ENCODE data around the gene PPFIA1.

DNA sequence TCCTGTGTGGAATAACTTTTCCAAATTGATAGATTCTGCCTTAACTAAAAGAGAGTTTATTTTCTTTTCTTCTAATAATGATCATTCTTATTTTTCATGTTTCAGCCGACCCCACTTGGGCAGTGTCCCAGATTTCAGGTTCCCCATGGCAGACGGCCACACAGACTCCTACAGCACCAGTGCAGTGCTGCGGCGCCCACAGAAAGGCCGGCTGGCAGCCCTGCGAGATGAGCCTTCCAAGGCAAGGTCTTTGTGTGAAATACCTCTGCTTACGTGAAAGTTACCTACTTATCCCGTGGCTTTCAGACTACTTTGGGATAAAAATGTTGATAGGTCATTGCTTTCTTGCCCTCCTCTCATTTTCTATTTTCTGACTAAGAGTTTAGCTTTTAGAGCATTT is 68.6 kb downstream of the PPFIA1 start:
- TF ChIP-seq POLR2A (IDR thresholded peaks at IDR 0.05) (no peak), POLR2AphosphoS5 (IDR thresholded peaks at IDR 0.05) (no peak), EP300 (IDR thresholded peaks at IDR 0.05) (no peak)
- TF ChIP-seq, protein P1, sequence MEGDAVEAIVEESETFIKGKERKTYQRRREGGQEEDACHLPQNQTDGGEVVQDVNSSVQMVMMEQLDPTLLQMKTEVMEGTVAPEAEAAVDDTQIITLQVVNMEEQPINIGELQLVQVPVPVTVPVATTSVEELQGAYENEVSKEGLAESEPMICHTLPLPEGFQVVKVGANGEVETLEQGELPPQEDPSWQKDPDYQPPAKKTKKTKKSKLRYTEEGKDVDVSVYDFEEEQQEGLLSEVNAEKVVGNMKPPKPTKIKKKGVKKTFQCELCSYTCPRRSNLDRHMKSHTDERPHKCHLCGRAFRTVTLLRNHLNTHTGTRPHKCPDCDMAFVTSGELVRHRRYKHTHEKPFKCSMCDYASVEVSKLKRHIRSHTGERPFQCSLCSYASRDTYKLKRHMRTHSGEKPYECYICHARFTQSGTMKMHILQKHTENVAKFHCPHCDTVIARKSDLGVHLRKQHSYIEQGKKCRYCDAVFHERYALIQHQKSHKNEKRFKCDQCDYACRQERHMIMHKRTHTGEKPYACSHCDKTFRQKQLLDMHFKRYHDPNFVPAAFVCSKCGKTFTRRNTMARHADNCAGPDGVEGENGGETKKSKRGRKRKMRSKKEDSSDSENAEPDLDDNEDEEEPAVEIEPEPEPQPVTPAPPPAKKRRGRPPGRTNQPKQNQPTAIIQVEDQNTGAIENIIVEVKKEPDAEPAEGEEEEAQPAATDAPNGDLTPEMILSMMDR (IDR thresholded peaks at IDR 0.05), result no peak
